HepG2 (cell line): Measurements from ENCODE around the gene CDO1. TPM values are rescaled to one million over a fixed set of nuclear protein-coding genes. Genes with fewer than 3 reads are reported as not detected.

Experiments used
- ARID5B ChIP-seq: IDR thresholded peaks from 2 replicates; pipeline ENCODE4 v1.4.0; 2020; ENCODE audit warnings: mild to moderate bottlenecking, missing genetic modification reagents
- ATF4 ChIP-seq, 2 experiments: fragments of 450-650 bp in 1 of 2; sonication (generic) in 1 of 2; formaldehyde crosslinking; IDR thresholded peaks; 2 replicates each; pipeline versions ENCODE4 v1.5.0 to v1.8.0; 2020 to 2022; ENCODE audit warnings: mild to moderate bottlenecking in 1 of 2, missing genetic modification reagents in 1 of 2
- GTF3A ChIP-seq: sonication (generic); formaldehyde crosslinking; conservative IDR thresholded peaks from 2 replicates; pipeline ENCODE4 v1.4.0; 2020; ENCODE audit warnings: mild to moderate bottlenecking, missing genetic modification reagents
- HDAC2 ChIP-seq: sonication (generic); formaldehyde crosslinking; IDR thresholded peaks from 2 replicates; pipeline ENCODE4 v1.4.0; 2020; ENCODE audit warnings: missing genetic modification reagents
- KLF15 ChIP-seq: sonication (generic); formaldehyde crosslinking; IDR thresholded peaks from 2 replicates; pipeline ENCODE4 v1.8.1; 2023; ENCODE audit warnings: borderline replicate concordance, mild to moderate bottlenecking, inconsistent platforms, missing genetic modification reagents, mixed read lengths
- NCOR1 ChIP-seq: fragments of 200-600 bp; sonication (generic); IDR thresholded peaks from 2 replicates; pipeline ENCODE4 v1.7.0; 2017; ENCODE audit warnings: antibody characterized with exemption, low read length, borderline replicate concordance
- NFE2L2 ChIP-seq: fragments of 150-350 bp; IDR thresholded peaks from 2 replicates; pipeline ENCODE4 v1.6.1; 2014; ENCODE audit warnings: low read length
- RBAK ChIP-seq: sonication (generic); formaldehyde crosslinking; IDR thresholded peaks from 2 replicates; pipeline ENCODE4 v1.5.1; 2020; ENCODE audit warnings: mild to moderate bottlenecking, missing genetic modification reagents
- SKIL ChIP-seq: sonication (generic); formaldehyde crosslinking; IDR thresholded peaks from 2 replicates; pipeline ENCODE4 v1.8.0; 2022; ENCODE audit warnings: missing genetic modification reagents, mild to moderate bottlenecking, moderate library complexity, borderline replicate concordance
- SP140L ChIP-seq: sonication (generic); formaldehyde crosslinking; IDR thresholded peaks from 2 replicates; pipeline ENCODE4 v1.4.0; 2020; ENCODE audit warnings: missing genetic modification reagents, borderline replicate concordance
- STAT5B ChIP-seq: sonication (generic); formaldehyde crosslinking; IDR thresholded peaks from 2 replicates; pipeline ENCODE4 v1.4.0; 2020; ENCODE audit warnings: missing genetic modification reagents
- ZNF180 ChIP-seq: sonication (generic); formaldehyde crosslinking; IDR thresholded peaks from 2 replicates; pipeline ENCODE4 v1.4.0; 2020; ENCODE audit warnings: low read depth, missing genetic modification reagents, borderline replicate concordance
- ZNF224 ChIP-seq: sonication (generic); formaldehyde crosslinking; IDR thresholded peaks from 2 replicates; pipeline ENCODE4 v1.5.0; 2020; ENCODE audit warnings: mild to moderate bottlenecking, missing genetic modification reagents
- ZSCAN30 ChIP-seq: sonication (generic); formaldehyde crosslinking; IDR thresholded peaks from 2 replicates; pipeline ENCODE4 v1.5.0; 2020; ENCODE audit warnings: mild to moderate bottlenecking, missing genetic modification reagents
- polyA plus RNA-seq, 8 experiments: library from polyadenylated mRNA; depleted of rRNA in 3 of 8; stranded (reverse) in 7 of 8; unstranded in 1 of 8; fragments of >200 nt; fragmentation: Illumina TruSeq in 4 of 8; extraction: Trizol in 4 of 8; gene quantifications; 2 replicates each; pipeline versions ENCODE4 v1.2.1 to v1.2.3, GENCODE V29; 2011 to 2016; ENCODE audit warnings: low read depth in 4 of 8, missing spikeins in 1 of 8, mixed read lengths in 1 of 8; ENCODE audit not compliant: insufficient read depth in 1 of 8
- total RNA-seq, 5 experiments: library from RNA; depleted of rRNA; stranded (reverse); fragments of >200 nt; fragmentation: Illumina TruSeq; extraction: Trizol; gene quantifications; 2 replicates each; pipeline ENCODE4 v1.2.3, GENCODE V29; 2016; ENCODE audit warnings: low read depth in 1 of 5
- TF ChIP-seq, protein P1 (sequence below): sonication (generic); formaldehyde crosslinking; IDR thresholded peaks from 2 replicates; pipeline ENCODE4 v1.4.0; 2020; ENCODE audit warnings: missing genetic modification reagents, low read depth, mild to moderate bottlenecking, borderline replicate concordance

The CDO1 gene
- total and polyA plus RNA-seq, 2 of the 13 experiments (the other 11 are each of a cell fraction or from before 2014, with no cell fraction given) = 3.2 to 4.4 TPM

- peak in 1 of 2 experiments; percentile 81; a peak in 2 of 4 replicates for TF ChIP-seq ATF4 (CRISPR knock-in tag; IDR thresholded peaks at IDR 0.05)
- TF ChIP-seq SP140L (CRISPR knock-in tag) = peak; percentile 83; the same call in 1 of the 2 replicates
- TF ChIP-seq HDAC2 = peak; percentile 63; the same call in 1 of the 2 replicates
- 0 out of 2 replicates have a peak, but pooled peaks have one; percentile 44 for TF ChIP-seq STAT5B (CRISPR knock-in tag)
- 0 out of 2 replicates have a peak, but pooled peaks have one; percentile 19 for TF ChIP-seq RBAK (CRISPR knock-in tag)
- peak; percentile 56; the same call in 1 of the 2 replicates for TF ChIP-seq SKIL (CRISPR knock-in tag)
- no peak for TF ChIP-seq GTF3A (CRISPR knock-in tag)
- no peak; the same call in 1 of the 2 replicates for TF ChIP-seq NCOR1
- TF ChIP-seq KLF15 (CRISPR knock-in tag) = peak; percentile 73; the same call in 1 of the 2 replicates
- TF ChIP-seq ZNF224 = peak; percentile 41; the same call in 1 of the 2 replicates
- TF ChIP-seq, protein P1, sequence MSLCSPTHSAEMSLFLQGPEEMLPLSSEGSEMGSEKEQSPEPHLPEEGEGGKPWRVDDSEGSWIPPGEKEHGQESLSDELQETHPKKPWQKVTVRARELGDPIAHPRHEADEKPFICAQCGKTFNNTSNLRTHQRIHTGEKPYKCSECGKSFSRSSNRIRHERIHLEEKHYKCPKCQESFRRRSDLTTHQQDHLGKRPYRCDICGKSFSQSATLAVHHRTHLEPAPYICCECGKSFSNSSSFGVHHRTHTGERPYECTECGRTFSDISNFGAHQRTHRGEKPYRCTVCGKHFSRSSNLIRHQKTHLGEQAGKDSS (CRISPR knock-in tag) = no peak; the same call in 1 of the 2 replicates
- no peak for TF ChIP-seq NFE2L2
- TF ChIP-seq ARID5B (CRISPR knock-in tag) = peak; percentile 60
- no peak for TF ChIP-seq ZNF180 (CRISPR knock-in tag)
- peak; percentile 82; the same call in 1 of the 2 replicates for TF ChIP-seq ZSCAN30 (CRISPR knock-in tag)
Observed at GRCh38 chr5:115841382-115842088, 25.1 kb upstream of the CDO1 start, which contains the start of the genes AP3S1 and ATG12 (continued).
